Measurements from ENCODE around the gene DIP2C.

The DIP2C gene

DNA sequence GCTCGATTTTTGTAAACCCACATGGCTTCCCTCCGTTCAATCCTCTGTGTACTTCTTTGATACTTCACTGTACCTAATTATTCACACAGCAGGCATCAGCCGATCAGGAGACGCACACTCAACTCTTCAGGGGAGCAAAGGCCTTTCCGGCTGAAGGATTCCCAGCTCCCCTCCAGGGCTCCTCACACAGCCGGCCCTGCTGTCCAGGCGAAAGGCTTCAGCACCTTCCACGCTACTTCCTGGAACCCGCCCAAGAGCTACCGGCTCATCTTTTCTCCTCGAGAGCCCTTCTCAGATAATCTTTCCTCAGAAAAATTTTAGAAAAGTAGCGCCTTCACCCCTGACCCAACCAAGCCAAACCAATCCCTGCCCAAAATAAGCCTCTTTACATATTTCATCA lies 283.8 kb downstream of the DIP2C start:
- H3K36me3 ChIP-seq (replicated peaks), result peaks cover 5% of the 10 kb centered on the region
- H3K27me3 ChIP-seq (replicated peaks), result no peaks in the 10 kb centered on the region
- DNase-seq, result no peak
- no peak overlapping the region for H3K4me3 ChIP-seq (ENCODE audit: low read depth, low read length)
- TF ChIP-seq, protein P1, sequence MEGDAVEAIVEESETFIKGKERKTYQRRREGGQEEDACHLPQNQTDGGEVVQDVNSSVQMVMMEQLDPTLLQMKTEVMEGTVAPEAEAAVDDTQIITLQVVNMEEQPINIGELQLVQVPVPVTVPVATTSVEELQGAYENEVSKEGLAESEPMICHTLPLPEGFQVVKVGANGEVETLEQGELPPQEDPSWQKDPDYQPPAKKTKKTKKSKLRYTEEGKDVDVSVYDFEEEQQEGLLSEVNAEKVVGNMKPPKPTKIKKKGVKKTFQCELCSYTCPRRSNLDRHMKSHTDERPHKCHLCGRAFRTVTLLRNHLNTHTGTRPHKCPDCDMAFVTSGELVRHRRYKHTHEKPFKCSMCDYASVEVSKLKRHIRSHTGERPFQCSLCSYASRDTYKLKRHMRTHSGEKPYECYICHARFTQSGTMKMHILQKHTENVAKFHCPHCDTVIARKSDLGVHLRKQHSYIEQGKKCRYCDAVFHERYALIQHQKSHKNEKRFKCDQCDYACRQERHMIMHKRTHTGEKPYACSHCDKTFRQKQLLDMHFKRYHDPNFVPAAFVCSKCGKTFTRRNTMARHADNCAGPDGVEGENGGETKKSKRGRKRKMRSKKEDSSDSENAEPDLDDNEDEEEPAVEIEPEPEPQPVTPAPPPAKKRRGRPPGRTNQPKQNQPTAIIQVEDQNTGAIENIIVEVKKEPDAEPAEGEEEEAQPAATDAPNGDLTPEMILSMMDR (IDR thresholded peaks at IDR 0.05; ENCODE audit: low read depth, low read length, missing control alignments), result no peak
- H3K27ac ChIP-seq, result no peak overlapping the region
- in situ Hi-C loops (cut with HindIII; ENCODE audit: low pct_ligation_motif_present, low sequenced_read_pairs), result no loop called here

DNA sequence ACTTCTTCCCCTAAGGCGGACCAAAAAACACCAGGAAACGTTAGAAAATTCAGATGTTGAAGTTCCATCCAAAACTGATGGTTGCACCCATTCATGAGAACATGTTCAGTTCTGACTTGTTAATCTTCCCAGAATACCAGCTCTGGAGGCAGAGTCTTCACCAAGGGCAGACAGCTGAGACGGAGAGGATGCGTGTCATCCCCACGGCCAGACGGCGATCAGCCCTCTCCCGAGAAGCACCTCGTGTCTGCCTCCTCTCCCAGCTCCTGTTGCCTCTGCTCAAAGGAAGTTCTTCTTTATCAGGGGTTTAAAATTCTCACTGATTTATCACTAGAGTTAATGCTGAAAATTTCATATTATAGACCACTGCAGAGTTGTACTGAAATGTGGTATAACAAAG lies 284.5 kb downstream of the DIP2C start:
- DNase-seq, result peak; percentile 25
- Histone ChIP-seq H3K4me3 (ENCODE audit: low read depth, low read length) (no peak overlapping the region), H3K27ac (peak overlapping the region; percentile 33), H3K36me3 (replicated peaks) (peaks cover 5% of the 10 kb centered on the region), H3K27me3 (replicated peaks) (no peaks in the 10 kb centered on the region)
- in situ Hi-C loops (cut with HindIII; ENCODE audit: low pct_ligation_motif_present, low sequenced_read_pairs), result no loop called here
- TF ChIP-seq, protein P1 (IDR thresholded peaks at IDR 0.05; ENCODE audit: low read depth, low read length, missing control alignments), result no peak

DNA sequence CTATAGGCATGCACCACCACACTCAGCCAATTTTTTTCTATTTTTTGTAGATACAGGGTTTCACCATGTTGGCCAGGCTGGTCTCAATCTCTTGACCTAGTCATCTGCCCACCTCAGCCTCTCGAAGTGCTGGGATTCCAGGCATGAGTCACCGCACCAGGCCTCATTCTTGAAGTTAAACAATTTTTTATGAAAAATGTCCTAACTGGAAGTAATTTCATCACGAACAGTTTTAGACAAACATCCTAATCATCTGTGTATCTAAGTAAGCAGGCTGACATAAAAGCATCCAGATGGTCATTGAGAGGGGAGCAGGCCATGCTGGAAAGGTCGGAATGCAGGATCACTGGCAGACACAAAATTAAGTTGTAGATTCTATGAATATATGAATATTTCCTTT lies 285.1 kb downstream of the DIP2C start:
- Histone ChIP-seq H3K4me3 (ENCODE audit: low read depth, low read length) (no peak overlapping the region), H3K36me3 (replicated peaks) (peaks cover 5% of the 10 kb centered on the region), H3K27ac (peak overlapping the region; percentile 33), H3K27me3 (replicated peaks) (no peaks in the 10 kb centered on the region)
- in situ Hi-C loops (cut with HindIII; ENCODE audit: low pct_ligation_motif_present, low sequenced_read_pairs), result no loop called here
- TF ChIP-seq, protein P1 (IDR thresholded peaks at IDR 0.05; ENCODE audit: low read depth, low read length, missing control alignments), result no peak
- peak; percentile 68 for DNase-seq

DNA sequence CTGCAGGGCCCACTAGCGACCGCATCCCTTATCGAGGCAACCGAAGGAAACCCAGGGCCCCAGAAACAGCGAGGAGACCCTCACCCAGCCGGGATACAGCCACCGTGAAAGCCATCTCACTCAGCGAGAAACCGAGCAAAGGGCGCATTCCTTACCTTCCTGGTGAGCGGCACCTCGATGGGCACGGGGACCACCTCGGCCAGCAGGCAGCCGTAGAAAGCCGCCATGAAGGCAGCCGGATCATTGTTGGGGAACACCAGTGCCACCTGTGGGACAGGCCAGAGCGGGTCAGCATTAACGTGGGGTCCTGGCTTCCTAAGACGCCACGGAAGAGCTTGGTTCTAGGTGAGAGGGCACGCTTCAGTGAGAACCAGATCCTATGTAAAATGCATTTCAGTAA lies 290.5 kb downstream of the DIP2C start:
- no peak for DNase-seq
- Histone ChIP-seq H3K4me3 (ENCODE audit: low read depth, low read length) (no peak overlapping the region), H3K36me3 (replicated peaks) (no peaks in the 10 kb centered on the region), H3K27me3 (replicated peaks) (no peaks in the 10 kb centered on the region), H3K27ac (no peak overlapping the region)
- TF ChIP-seq, protein P1 (IDR thresholded peaks at IDR 0.05; ENCODE audit: low read depth, low read length, missing control alignments), result no peak
- in situ Hi-C loops (cut with HindIII; ENCODE audit: low pct_ligation_motif_present, low sequenced_read_pairs), result no loop called here

DNA sequence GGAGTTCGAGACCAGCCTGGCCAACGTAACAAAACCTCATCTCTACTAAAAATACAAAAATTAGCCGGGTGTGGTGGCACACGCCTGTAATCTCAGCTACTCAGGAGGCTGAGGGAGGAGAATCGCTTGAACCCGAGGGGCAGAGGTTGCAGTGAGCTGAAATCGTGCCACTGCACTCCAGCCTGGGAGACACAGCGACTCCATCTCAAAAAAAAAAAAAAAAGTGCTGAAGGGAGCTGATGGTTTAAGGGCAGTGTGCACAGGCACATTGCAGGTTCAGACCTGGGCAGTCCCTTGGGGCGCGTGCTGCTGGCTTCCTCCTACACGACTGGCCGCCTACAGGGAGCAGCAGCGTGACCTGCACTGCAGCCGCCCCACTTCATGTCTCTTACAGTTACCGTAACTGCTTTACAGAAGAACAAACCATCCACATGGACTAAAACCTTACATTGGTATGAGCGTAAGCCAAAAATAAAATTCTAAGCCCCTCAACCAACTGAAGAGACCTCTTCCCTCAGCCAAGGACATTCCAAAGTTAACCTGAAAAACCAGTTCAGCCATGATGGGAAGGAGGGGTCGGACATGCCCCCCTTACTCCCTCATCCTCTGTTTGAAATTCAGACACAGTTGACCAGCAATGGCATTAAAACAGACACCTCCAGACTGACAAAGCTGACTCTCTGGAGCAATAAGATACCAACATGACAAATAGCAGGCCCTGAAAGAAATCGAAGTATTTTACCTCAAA lies 292.0 kb downstream of the DIP2C start:
- Histone ChIP-seq H3K4me3 (ENCODE audit: low read depth, low read length) (no peak overlapping the region), H3K27ac (no peak overlapping the region)

More for the DNA sequence above, 292.0 kb downstream of the DIP2C start:
- H3K36me3 ChIP-seq (replicated peaks), result no peaks in the 10 kb centered on the region
- in situ Hi-C loops (cut with HindIII; ENCODE audit: low pct_ligation_motif_present, low sequenced_read_pairs), result no loop called here
- no peak for DNase-seq
- TF ChIP-seq, protein P1 (IDR thresholded peaks at IDR 0.05; ENCODE audit: low read depth, low read length, missing control alignments), result no peak
- H3K27me3 ChIP-seq (replicated peaks), result no peaks in the 10 kb centered on the region

Measured in brain microvascular endothelial cell (primary cell).